ES-I3 (cell line): ENCODE data around the gene CITED2.

Experiments
- H3K36me3 ChIP-seq: 2 replicates; pipeline ENCODE4 v1.6.1; 2013; ENCODE audit warnings: mild to moderate bottlenecking, low read length, control low read depth, moderate library complexity; ENCODE audit not compliant: insufficient read depth
- H3K4me1 ChIP-seq: 2 replicates; pipeline ENCODE4 v1.6.1; 2013; ENCODE audit warnings: mild to moderate bottlenecking, control low read depth, low read length; ENCODE audit not compliant: insufficient read depth
- H3K9ac ChIP-seq: 2 replicates; pipeline ENCODE4 v1.6.1; 2013; ENCODE audit warnings: low read depth, mild to moderate bottlenecking, low read length, moderate library complexity
- H3K9me3 ChIP-seq: 2 replicates; pipeline ENCODE4 v1.6.1; 2013; ENCODE audit warnings: mild to moderate bottlenecking, low read length, moderate library complexity; ENCODE audit not compliant: control insufficient read depth, insufficient read depth

CITED2 gene

GRCh38 chr6:139375226-139376016, 973 bp upstream of the CITED2 start:
- H3K9me3 ChIP-seq, result no peaks in the 10 kb centered on the region
- H3K9ac ChIP-seq, result peak overlapping the region; percentile 65
- peaks cover 19% of the 10 kb centered on the region for H3K4me1 ChIP-seq
- H3K36me3 ChIP-seq, result peaks cover 6% of the 10 kb centered on the region

GRCh38 chr6:139373928-139374356, 506 bp downstream of the CITED2 start:
- Histone ChIP-seq H3K9me3 (no peaks in the 10 kb centered on the region), H3K36me3 (peaks cover 6% of the 10 kb centered on the region), H3K9ac (peak overlapping the region; percentile 65), H3K4me1 (peaks cover 25% of the 10 kb centered on the region)

GRCh38 chr6:139373154-139373927, 1.1 kb downstream of the CITED2 start:
- H3K4me1 ChIP-seq, result peaks cover 28% of the 10 kb centered on the region
- peaks cover 6% of the 10 kb centered on the region for H3K36me3 ChIP-seq
- H3K9me3 ChIP-seq, result no peaks in the 10 kb centered on the region
- H3K9ac ChIP-seq, result peak overlapping the region; percentile 65

- H3K36me3 ChIP-seq, result peaks cover 6% of the 10 kb centered on the region
- H3K4me1 ChIP-seq, result peaks cover 33% of the 10 kb centered on the region
- peak overlapping the region; percentile 65 for H3K9ac ChIP-seq
- H3K9me3 ChIP-seq, result no peaks in the 10 kb centered on the region
These were observed 1.9 kb downstream of the CITED2 start for GRCh38 chr6:139372326-139373153.

GRCh38 chr6:139371421-139372203, 2.8 kb downstream of the CITED2 start:
- Histone ChIP-seq H3K9me3 (no peaks in the 10 kb centered on the region), H3K9ac (peak overlapping the region; percentile 35; the same call in 1 of the 2 replicates), H3K36me3 (peaks cover 6% of the 10 kb centered on the region), H3K4me1 (peaks cover 28% of the 10 kb centered on the region)

- H3K36me3 ChIP-seq, result peaks cover 6% of the 10 kb centered on the region
- H3K9me3 ChIP-seq, result no peaks in the 10 kb centered on the region
- H3K9ac ChIP-seq, result no peak overlapping the region
- peaks cover 23% of the 10 kb centered on the region for H3K4me1 ChIP-seq
These were observed 3.5 kb downstream of the CITED2 start for GRCh38 chr6:139370999-139371345.

GRCh38 chr6:139370283-139370998, 4.0 kb downstream of the CITED2 start:
- H3K36me3 ChIP-seq, result peaks cover 6% of the 10 kb centered on the region
- H3K9ac ChIP-seq, result no peak overlapping the region
- H3K4me1 ChIP-seq, result peaks cover 23% of the 10 kb centered on the region
- H3K9me3 ChIP-seq, result no peaks in the 10 kb centered on the region

- peaks cover 23% of the 10 kb centered on the region for H3K4me1 ChIP-seq
- no peaks in the 10 kb centered on the region for H3K9me3 ChIP-seq
- peaks cover 6% of the 10 kb centered on the region for H3K36me3 ChIP-seq
- H3K9ac ChIP-seq, result no peak overlapping the region; the same call in 1 of the 2 replicates
These were observed 4.7 kb downstream of the CITED2 start for GRCh38 chr6:139369568-139370282.

- no peaks in the 10 kb centered on the region for H3K9me3 ChIP-seq
- H3K36me3 ChIP-seq, result peaks cover 6% of the 10 kb centered on the region
- H3K4me1 ChIP-seq, result peaks cover 23% of the 10 kb centered on the region
- H3K9ac ChIP-seq, result peak overlapping the region; percentile 4
These were observed 5.4 kb downstream of the CITED2 start for GRCh38 chr6:139369068-139369467.

GRCh38 chr6:139368661-139369060, 5.8 kb downstream of the CITED2 start:
- Histone ChIP-seq H3K4me1 (peaks cover 23% of the 10 kb centered on the region), H3K36me3 (peaks cover 6% of the 10 kb centered on the region), H3K9ac (peak overlapping the region; percentile 4; the same call in 1 of the 2 replicates), H3K9me3 (no peaks in the 10 kb centered on the region)

GRCh38 chr6:139367810-139368351, 6.6 kb downstream of the CITED2 start:
- Histone ChIP-seq H3K36me3 (peaks cover 5% of the 10 kb centered on the region), H3K4me1 (peaks cover 23% of the 10 kb centered on the region), H3K9ac (peak overlapping the region; percentile 34), H3K9me3 (no peaks in the 10 kb centered on the region)

GRCh38 chr6:139364982-139365379, 9.5 kb downstream of the CITED2 start:
- Histone ChIP-seq H3K9ac (no peak overlapping the region), H3K36me3 (no peaks in the 10 kb centered on the region), H3K9me3 (no peaks in the 10 kb centered on the region), H3K4me1 (peaks cover 18% of the 10 kb centered on the region)
